NT2/D1 (cell line): ENCODE measurements around the gene VPS39.

Experiments
- SUZ12 ChIP-seq: IDR thresholded peaks from 2 replicates; pipeline ENCODE4 v1.6.1; 2011; ENCODE audit not compliant: insufficient read length, insufficient read depth; ENCODE audit errors: extremely low read depth
- YY1 ChIP-seq: IDR thresholded peaks from 2 replicates; pipeline ENCODE4 v1.6.1; 2011; ENCODE audit not compliant: insufficient read length, insufficient read depth
- ZNF274 ChIP-seq: IDR thresholded peaks from 2 replicates; pipeline ENCODE4 v1.6.1; 2011; ENCODE audit warnings: mild to moderate bottlenecking, low read depth, low read length

- TF ChIP-seq YY1 (no peak), SUZ12 (no peak), ZNF274 (no peak)
These were observed 76.0 kb downstream of the VPS39 start for GRCh38 chr15:42131826-42132806.
